ENCODE results near the gene P2RY1. TPM values are rescaled to one million over a fixed set of nuclear protein-coding genes. Genes with fewer than 3 reads are reported as not detected.
"Not testable (repeated sequence)": the region's sequence is repeated elsewhere in the genome, so short reads cannot be mapped to it uniquely, and the experiment has no call there.

P2RY1 gene
- total RNA-seq, 1 donor: 0.36 TPM

DNA sequence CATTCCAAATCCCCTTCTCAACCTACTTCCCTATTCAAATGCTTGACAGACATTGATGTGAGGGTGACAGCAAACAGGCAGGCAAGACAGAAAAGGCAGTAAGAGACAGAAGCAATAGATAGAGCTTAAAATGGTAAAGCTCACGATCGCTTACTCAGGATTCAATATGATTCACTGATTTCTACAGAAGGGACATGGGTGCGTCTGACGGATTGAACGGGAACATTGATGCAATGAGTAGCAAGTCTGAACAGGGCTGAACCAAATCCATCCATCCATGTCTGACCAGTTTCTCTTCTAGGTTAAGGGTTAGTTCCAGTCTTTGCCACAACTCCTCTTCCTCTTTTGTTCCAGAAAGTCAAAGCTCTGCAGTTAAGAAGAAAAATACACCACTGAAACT lies 35.1 kb downstream of the P2RY1 start:
- no peak overlapping the region for H3K4me2 ChIP-seq (ENCODE audit: insufficient read depth, low read length)
- H3K36me3 ChIP-seq (ENCODE audit: insufficient read depth, low read length): no peaks in the 10 kb centered on the region
- H3K27ac ChIP-seq (ENCODE audit: low read depth, low read length): no peak overlapping the region
- no peaks in the 10 kb centered on the region for H3K27me3 ChIP-seq (ENCODE audit: insufficient read depth, low read length)
- no peaks in the 10 kb centered on the region for H3K79me2 ChIP-seq (ENCODE audit: insufficient read depth, low read length)
- H4K20me1 ChIP-seq (ENCODE audit: insufficient read depth, low read length): no peaks in the 10 kb centered on the region
- no peak overlapping the region for H3K4me3 ChIP-seq (ENCODE audit: insufficient read depth, low read length)
- TF ChIP-seq, protein P1, sequence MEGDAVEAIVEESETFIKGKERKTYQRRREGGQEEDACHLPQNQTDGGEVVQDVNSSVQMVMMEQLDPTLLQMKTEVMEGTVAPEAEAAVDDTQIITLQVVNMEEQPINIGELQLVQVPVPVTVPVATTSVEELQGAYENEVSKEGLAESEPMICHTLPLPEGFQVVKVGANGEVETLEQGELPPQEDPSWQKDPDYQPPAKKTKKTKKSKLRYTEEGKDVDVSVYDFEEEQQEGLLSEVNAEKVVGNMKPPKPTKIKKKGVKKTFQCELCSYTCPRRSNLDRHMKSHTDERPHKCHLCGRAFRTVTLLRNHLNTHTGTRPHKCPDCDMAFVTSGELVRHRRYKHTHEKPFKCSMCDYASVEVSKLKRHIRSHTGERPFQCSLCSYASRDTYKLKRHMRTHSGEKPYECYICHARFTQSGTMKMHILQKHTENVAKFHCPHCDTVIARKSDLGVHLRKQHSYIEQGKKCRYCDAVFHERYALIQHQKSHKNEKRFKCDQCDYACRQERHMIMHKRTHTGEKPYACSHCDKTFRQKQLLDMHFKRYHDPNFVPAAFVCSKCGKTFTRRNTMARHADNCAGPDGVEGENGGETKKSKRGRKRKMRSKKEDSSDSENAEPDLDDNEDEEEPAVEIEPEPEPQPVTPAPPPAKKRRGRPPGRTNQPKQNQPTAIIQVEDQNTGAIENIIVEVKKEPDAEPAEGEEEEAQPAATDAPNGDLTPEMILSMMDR (IDR thresholded peaks at IDR 0.05; ENCODE audit: extremely low read depth, low read depth, low read length): no peak
- H3K9me3 ChIP-seq (ENCODE audit: low read depth, low read length): no peaks in the 10 kb centered on the region
- no peak for DNase-seq (ENCODE audit: insufficient read length, low spot score, missing footprints)
- H2AFZ ChIP-seq (ENCODE audit: low read length): no peak overlapping the region
- no peaks in the 10 kb centered on the region for H3K4me1 ChIP-seq (ENCODE audit: insufficient read depth, low read length)

DNA sequence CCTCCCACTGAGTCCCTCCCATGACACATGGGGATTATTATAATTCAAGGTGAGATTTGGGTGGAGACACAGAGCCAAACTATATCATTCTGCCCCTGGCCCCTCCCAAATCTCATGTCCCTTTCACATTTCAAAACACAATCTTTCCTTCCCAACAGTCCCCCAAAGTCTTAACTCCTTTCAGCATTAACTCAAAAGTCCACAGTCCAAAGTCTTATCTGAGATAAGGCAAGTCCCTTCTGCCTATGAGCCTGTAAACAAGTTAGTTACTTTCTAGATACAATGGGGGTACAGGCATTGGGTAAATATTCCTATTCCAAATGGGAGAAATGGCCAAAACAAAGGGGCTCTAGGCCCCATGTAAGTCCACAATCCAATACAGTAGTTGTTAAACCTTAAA lies 38.4 kb downstream of the P2RY1 start:
- not testable (repeated sequence) for H3K4me1 ChIP-seq (ENCODE audit: insufficient read depth, low read length); H4K20me1 ChIP-seq (ENCODE audit: insufficient read depth, low read length); H3K4me3 ChIP-seq (ENCODE audit: insufficient read depth, low read length); H3K79me2 ChIP-seq (ENCODE audit: insufficient read depth, low read length); H3K27ac ChIP-seq (ENCODE audit: low read depth, low read length); DNase-seq (ENCODE audit: insufficient read length, low spot score, missing footprints); H3K27me3 ChIP-seq (ENCODE audit: insufficient read depth, low read length); H2AFZ ChIP-seq (ENCODE audit: low read length); H3K4me2 ChIP-seq (ENCODE audit: insufficient read depth, low read length); H3K36me3 ChIP-seq (ENCODE audit: insufficient read depth, low read length); H3K9me3 ChIP-seq (ENCODE audit: low read depth, low read length)

DNA sequence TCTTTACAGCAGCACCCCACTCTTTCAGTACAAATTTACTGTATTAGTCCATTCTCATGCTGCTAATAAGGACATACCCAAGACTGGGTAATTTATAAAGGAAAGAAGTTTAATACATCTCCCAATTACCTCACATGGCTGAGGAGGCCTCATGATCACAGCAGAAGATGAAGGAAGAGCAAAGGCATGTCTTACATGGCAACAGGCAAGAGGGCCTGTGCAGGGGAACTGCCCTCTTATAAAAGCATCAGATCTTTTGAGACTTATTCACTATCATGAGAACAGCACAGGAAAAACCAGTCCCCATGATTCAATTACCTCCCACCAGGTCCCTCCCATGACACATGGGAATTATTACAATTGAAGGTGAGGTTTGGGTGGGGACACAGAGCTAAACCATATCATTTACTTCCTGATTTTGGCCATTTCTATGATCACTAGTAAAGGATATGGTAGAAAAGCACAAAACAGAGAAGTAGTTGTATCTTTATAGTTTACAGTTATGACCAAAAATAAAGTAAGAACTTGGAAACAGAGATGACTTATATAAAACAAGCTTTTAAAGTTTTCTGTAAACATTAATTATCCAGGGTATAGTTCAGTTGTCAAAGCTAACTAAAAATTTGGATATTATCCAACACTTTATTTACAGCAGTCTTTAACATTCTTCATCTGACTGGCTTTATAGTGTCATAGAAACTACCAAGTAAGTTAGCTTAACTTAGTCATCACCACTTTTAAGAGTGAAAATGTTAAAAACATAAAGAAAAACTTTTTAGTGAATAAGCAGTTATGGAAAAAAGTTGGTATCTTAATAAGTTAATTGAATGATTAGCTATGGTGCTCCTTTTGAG lies 40.2 kb downstream of the P2RY1 start:
- TF ChIP-seq, protein P1 (IDR thresholded peaks at IDR 0.05; ENCODE audit: extremely low read depth, low read depth, low read length): no peak
- Histone ChIP-seq H3K27me3 (ENCODE audit: insufficient read depth, low read length) (no peaks in the 10 kb centered on the region), H3K36me3 (ENCODE audit: insufficient read depth, low read length) (no peaks in the 10 kb centered on the region), H2AFZ (ENCODE audit: low read length) (no peak overlapping the region), H3K4me1 (ENCODE audit: insufficient read depth, low read length) (no peaks in the 10 kb centered on the region), H3K4me2 (ENCODE audit: insufficient read depth, low read length) (no peak overlapping the region), H3K79me2 (ENCODE audit: insufficient read depth, low read length) (no peaks in the 10 kb centered on the region), H3K9me3 (ENCODE audit: low read depth, low read length) (no peaks in the 10 kb centered on the region), H3K4me3 (ENCODE audit: insufficient read depth, low read length) (no peak overlapping the region), H4K20me1 (ENCODE audit: insufficient read depth, low read length) (no peaks in the 10 kb centered on the region), H3K27ac (ENCODE audit: low read depth, low read length) (no peak overlapping the region)
- no peak for DNase-seq (ENCODE audit: insufficient read length, low spot score, missing footprints)

DNA sequence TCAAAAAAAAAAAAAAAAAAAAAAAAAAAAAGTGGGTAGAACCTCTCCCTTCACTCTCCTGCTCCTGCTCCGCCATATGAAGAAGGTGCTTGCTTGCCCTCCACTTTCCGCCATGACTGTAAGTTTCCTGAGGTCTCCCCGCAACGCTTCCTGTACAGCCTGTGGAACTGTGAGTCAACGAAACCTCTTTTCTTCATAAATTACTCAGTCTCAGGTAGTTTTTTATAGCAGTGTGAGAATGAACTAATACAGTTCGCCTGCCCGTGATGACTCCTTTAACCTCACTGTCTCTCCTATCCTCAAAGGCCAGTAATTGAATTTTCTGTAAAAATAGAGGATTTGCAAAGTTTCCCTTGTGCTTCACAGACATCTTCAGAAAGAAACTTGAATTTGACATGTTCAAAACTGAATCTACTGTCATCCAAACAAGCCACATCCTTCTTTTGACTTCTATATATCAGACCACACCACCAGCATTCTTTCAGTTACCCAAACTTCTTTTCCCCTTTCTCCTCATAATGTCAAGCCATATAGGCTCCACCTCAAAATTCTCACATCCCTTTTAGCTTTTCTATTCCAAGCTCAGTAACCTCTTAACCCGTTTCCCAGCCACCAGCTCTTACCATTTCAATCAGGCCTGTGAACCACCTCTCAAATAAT lies 44.3 kb downstream of the P2RY1 start:
- no peaks in the 10 kb centered on the region for H3K27me3 ChIP-seq (ENCODE audit: insufficient read depth, low read length)
- no peaks in the 10 kb centered on the region for H3K4me1 ChIP-seq (ENCODE audit: insufficient read depth, low read length)
- H2AFZ ChIP-seq (ENCODE audit: low read length): no peak overlapping the region
- no peaks in the 10 kb centered on the region for H3K36me3 ChIP-seq (ENCODE audit: insufficient read depth, low read length)
- no peak for DNase-seq (ENCODE audit: insufficient read length, low spot score, missing footprints)
- no peaks in the 10 kb centered on the region for H3K9me3 ChIP-seq (ENCODE audit: low read depth, low read length)
- TF ChIP-seq, protein P1 (IDR thresholded peaks at IDR 0.05; ENCODE audit: extremely low read depth, low read depth, low read length): no peak
- no peaks in the 10 kb centered on the region for H4K20me1 ChIP-seq (ENCODE audit: insufficient read depth, low read length)
- no peak overlapping the region for H3K27ac ChIP-seq (ENCODE audit: low read depth, low read length)
- no peak overlapping the region for H3K4me2 ChIP-seq (ENCODE audit: insufficient read depth, low read length)
- no peak overlapping the region for H3K4me3 ChIP-seq (ENCODE audit: insufficient read depth, low read length)
- H3K79me2 ChIP-seq (ENCODE audit: insufficient read depth, low read length): no peaks in the 10 kb centered on the region

All from osteoblast (primary cell).